Measurements from ENCODE around the gene SOX30.
"Not testable (repeated sequence)": the region's sequence is repeated elsewhere in the genome, so short reads cannot be mapped to it uniquely, and the experiment has no call there.

SOX30 gene

GRCh38 chr5:157677931-157678330 is 25.7 kb upstream of the SOX30 start:
- Histone ChIP-seq H3K9ac (ENCODE audit: low read length) (no peak overlapping the region), H3K4me1 (ENCODE audit: control insufficient read depth, insufficient read depth, low read length) (no peaks in the 10 kb centered on the region), H3K27me3 (ENCODE audit: control insufficient read depth, insufficient read depth, low read length) (no peaks in the 10 kb centered on the region), H3K4me3 (ENCODE audit: low read length) (no peak overlapping the region), H3K27ac (ENCODE audit: low read depth, low read length) (no peak overlapping the region), H3K36me3 (ENCODE audit: control insufficient read depth, insufficient read depth, low read length) (no peaks in the 10 kb centered on the region)

- not testable (repeated sequence) for H3K27me3 ChIP-seq (ENCODE audit: control insufficient read depth, insufficient read depth, low read length); H3K9ac ChIP-seq (ENCODE audit: low read length); H3K4me1 ChIP-seq (ENCODE audit: control insufficient read depth, insufficient read depth, low read length); H3K4me3 ChIP-seq (ENCODE audit: low read length); H3K36me3 ChIP-seq (ENCODE audit: control insufficient read depth, insufficient read depth, low read length); H3K27ac ChIP-seq (ENCODE audit: low read depth, low read length)
These were observed 22.1 kb upstream of the SOX30 start for GRCh38 chr5:157674351-157674750.

GRCh38 chr5:157672976-157673375 is 20.7 kb upstream of the SOX30 start:
- Histone ChIP-seq H3K27ac (ENCODE audit: low read depth, low read length) (no peak overlapping the region), H3K4me3 (ENCODE audit: low read length) (no peak overlapping the region), H3K9ac (ENCODE audit: low read length) (no peak overlapping the region), H3K27me3 (ENCODE audit: control insufficient read depth, insufficient read depth, low read length) (no peaks in the 10 kb centered on the region), H3K4me1 (ENCODE audit: control insufficient read depth, insufficient read depth, low read length) (no peaks in the 10 kb centered on the region), H3K36me3 (ENCODE audit: control insufficient read depth, insufficient read depth, low read length) (no peaks in the 10 kb centered on the region)

GRCh38 chr5:157671592-157672330 is 19.5 kb upstream of the SOX30 start:
- Histone ChIP-seq H3K4me3 (ENCODE audit: low read length) (peak overlapping the region; percentile 95), H3K4me1 (ENCODE audit: control insufficient read depth, insufficient read depth, low read length) (no peaks in the 10 kb centered on the region), H3K9ac (ENCODE audit: low read length) (peak overlapping the region; percentile 45), H3K27me3 (ENCODE audit: control insufficient read depth, insufficient read depth, low read length) (no peaks in the 10 kb centered on the region), H3K36me3 (ENCODE audit: control insufficient read depth, insufficient read depth, low read length) (no peaks in the 10 kb centered on the region), H3K27ac (ENCODE audit: low read depth, low read length) (no peak overlapping the region)

GRCh38 chr5:157670662-157671591 is 18.7 kb upstream of the SOX30 start, which contains the start of gene C5orf52:
C5orf52 (plus strand) TSS chr5:157671533; CDS start chr5:157671615, 82 bp downstream.
- Histone ChIP-seq H3K4me3 (ENCODE audit: low read length) (peak within 1 kb of the TSS; percentile 95), H3K36me3 (ENCODE audit: control insufficient read depth, insufficient read depth, low read length) (no peaks in the 10 kb centered on the region), H3K4me1 (ENCODE audit: control insufficient read depth, insufficient read depth, low read length) (no peaks in the 10 kb centered on the region), H3K27me3 (ENCODE audit: control insufficient read depth, insufficient read depth, low read length) (no peaks in the 10 kb centered on the region), H3K9ac (ENCODE audit: low read length) (peak within 1 kb of the TSS; percentile 45), H3K27ac (ENCODE audit: low read depth, low read length) (no peak within 1 kb of the TSS)

GRCh38 chr5:157669701-157670097 is 17.5 kb upstream of the SOX30 start:
- Histone ChIP-seq H3K4me3 (ENCODE audit: low read length) (peak overlapping the region; percentile 17), H3K9ac (ENCODE audit: low read length) (no peak overlapping the region), H3K27me3 (ENCODE audit: control insufficient read depth, insufficient read depth, low read length) (no peaks in the 10 kb centered on the region)

GRCh38 chr5:157668356-157668755 is 16.1 kb upstream of the SOX30 start:
- Histone ChIP-seq H3K4me3 (ENCODE audit: low read length) (no peak overlapping the region), H3K36me3 (ENCODE audit: control insufficient read depth, insufficient read depth, low read length) (no peaks in the 10 kb centered on the region), H3K27ac (ENCODE audit: low read depth, low read length) (no peak overlapping the region), H3K4me1 (ENCODE audit: control insufficient read depth, insufficient read depth, low read length) (no peaks in the 10 kb centered on the region), H3K9ac (ENCODE audit: low read length) (no peak overlapping the region), H3K27me3 (ENCODE audit: control insufficient read depth, insufficient read depth, low read length) (no peaks in the 10 kb centered on the region)

More at GRCh38 chr5:157669701-157670097, 17.5 kb upstream of the SOX30 start:
- H3K4me1 ChIP-seq (ENCODE audit: control insufficient read depth, insufficient read depth, low read length) = no peaks in the 10 kb centered on the region
- no peaks in the 10 kb centered on the region for H3K36me3 ChIP-seq (ENCODE audit: control insufficient read depth, insufficient read depth, low read length)
- H3K27ac ChIP-seq (ENCODE audit: low read depth, low read length) = no peak overlapping the region

GRCh38 chr5:157665467-157666070 is 13.3 kb upstream of the SOX30 start:
- H3K27me3 ChIP-seq (ENCODE audit: control insufficient read depth, insufficient read depth, low read length) = no peaks in the 10 kb centered on the region
- H3K36me3 ChIP-seq (ENCODE audit: control insufficient read depth, insufficient read depth, low read length) = no peaks in the 10 kb centered on the region
- H3K27ac ChIP-seq (ENCODE audit: low read depth, low read length) = no peak overlapping the region
- H3K4me1 ChIP-seq (ENCODE audit: control insufficient read depth, insufficient read depth, low read length) = no peaks in the 10 kb centered on the region
- no peak overlapping the region for H3K4me3 ChIP-seq (ENCODE audit: low read length)
- no peak overlapping the region for H3K9ac ChIP-seq (ENCODE audit: low read length)

- no peaks in the 10 kb centered on the region for H3K4me1 ChIP-seq (ENCODE audit: control insufficient read depth, insufficient read depth, low read length)
- H3K27me3 ChIP-seq (ENCODE audit: control insufficient read depth, insufficient read depth, low read length) = no peaks in the 10 kb centered on the region
- H3K27ac ChIP-seq (ENCODE audit: low read depth, low read length) = no peak overlapping the region
- no peak overlapping the region for H3K9ac ChIP-seq (ENCODE audit: low read length)
- H3K36me3 ChIP-seq (ENCODE audit: control insufficient read depth, insufficient read depth, low read length) = no peaks in the 10 kb centered on the region
- no peak overlapping the region for H3K4me3 ChIP-seq (ENCODE audit: low read length)
These were observed 7.8 kb upstream of the SOX30 start for GRCh38 chr5:157659868-157660660.

GRCh38 chr5:157658893-157659292 is 6.7 kb upstream of the SOX30 start:
- no peak overlapping the region for H3K9ac ChIP-seq (ENCODE audit: low read length)
- no peaks in the 10 kb centered on the region for H3K4me1 ChIP-seq (ENCODE audit: control insufficient read depth, insufficient read depth, low read length)
- H3K4me3 ChIP-seq (ENCODE audit: low read length) = no peak overlapping the region
- H3K36me3 ChIP-seq (ENCODE audit: control insufficient read depth, insufficient read depth, low read length) = no peaks in the 10 kb centered on the region
- H3K27ac ChIP-seq (ENCODE audit: low read depth, low read length) = no peak overlapping the region
- H3K27me3 ChIP-seq (ENCODE audit: control insufficient read depth, insufficient read depth, low read length) = no peaks in the 10 kb centered on the region

GRCh38 chr5:157657516-157657915 is 5.3 kb upstream of the SOX30 start:
- H3K36me3 ChIP-seq (ENCODE audit: control insufficient read depth, insufficient read depth, low read length) = no peaks in the 10 kb centered on the region
- H3K27me3 ChIP-seq (ENCODE audit: control insufficient read depth, insufficient read depth, low read length) = no peaks in the 10 kb centered on the region
- no peak overlapping the region for H3K9ac ChIP-seq (ENCODE audit: low read length)
- H3K27ac ChIP-seq (ENCODE audit: low read depth, low read length) = no peak overlapping the region
- H3K4me3 ChIP-seq (ENCODE audit: low read length) = no peak overlapping the region
- H3K4me1 ChIP-seq (ENCODE audit: control insufficient read depth, insufficient read depth, low read length) = no peaks in the 10 kb centered on the region

All from rectal smooth muscle tissue (tissue), 1 donor.